Activated effector memory CD4-positive, alpha-beta T cell treated with anti-CD3 and anti-CD28 coated beads, Interleukin-2, amount 50 U/mL, for 16 hours (primary cell): Measurements from ENCODE around the gene VWA5B1.

Source experiments
- DNase-seq: peaks from one replicate; pipeline ENCODE4 v3.0.0-alpha.2; 2020

The VWA5B1 gene

GRCh38 chr1:20349561-20349960, 58.9 kb downstream of the VWA5B1 start:
- DNase-seq, result no peak

- DNase-seq, result peak; percentile 54
Observed at GRCh38 chr1:20349971-20350370, 59.3 kb downstream of the VWA5B1 start.

GRCh38 chr1:20350421-20350820, 59.7 kb downstream of the VWA5B1 start:
- peak; percentile 25 for DNase-seq

- peak; percentile 38 for DNase-seq
Observed at GRCh38 chr1:20351911-20352701, 61.4 kb downstream of the VWA5B1 start.

- peak; percentile 44 for DNase-seq
Observed at GRCh38 chr1:20353836-20354235, 63.2 kb downstream of the VWA5B1 start.

GRCh38 chr1:20354610-20355009, 63.9 kb downstream of the VWA5B1 start:
- peak; percentile 14 for DNase-seq

- DNase-seq, result peak; percentile 53
Observed at GRCh38 chr1:20355101-20355827, 64.6 kb downstream of the VWA5B1 start.

GRCh38 chr1:20355828-20356735, 65.4 kb downstream of the VWA5B1 start:
- DNase-seq, result peak; percentile 51

GRCh38 chr1:20356850-20357459, 66.3 kb downstream of the VWA5B1 start:
- DNase-seq, result no peak

GRCh38 chr1:20357796-20358195, 67.1 kb downstream of the VWA5B1 start:
- DNase-seq, result peak; percentile 43

GRCh38 chr1:20358761-20359263, 68.1 kb downstream of the VWA5B1 start:
- peak; percentile 50 for DNase-seq

- peak; percentile 68 for DNase-seq
Observed at GRCh38 chr1:20359451-20360330, 69.0 kb downstream of the VWA5B1 start.

- DNase-seq, result peak; percentile 8
Observed at GRCh38 chr1:20361401-20361800, 70.7 kb downstream of the VWA5B1 start.

GRCh38 chr1:20361805-20362381, 71.2 kb downstream of the VWA5B1 start:
- DNase-seq, result peak; percentile 71

- peak; percentile 5 for DNase-seq
Observed at GRCh38 chr1:20362856-20363255, 72.2 kb downstream of the VWA5B1 start.

- peak; percentile 47 for DNase-seq
Observed at GRCh38 chr1:20365421-20366055, 74.9 kb downstream of the VWA5B1 start.

GRCh38 chr1:20366056-20366462, 75.4 kb downstream of the VWA5B1 start:
- DNase-seq, result peak; percentile 43

- DNase-seq, result no peak
Observed at GRCh38 chr1:20366463-20367115, 75.9 kb downstream of the VWA5B1 start.

- DNase-seq, result no peak
Observed at GRCh38 chr1:20367116-20367585, 76.5 kb downstream of the VWA5B1 start.

GRCh38 chr1:20367626-20368025, 77.0 kb downstream of the VWA5B1 start:
- DNase-seq, result no peak
